ENCODE measurements around the gene PLSCR2. TPM values are rescaled to one million over a fixed set of nuclear protein-coding genes. Genes with fewer than 3 reads are reported as not detected.

PLSCR2 gene
- total and polyA plus RNA-seq, 2 of the 8 experiments (the other 6 are each of a cell fraction or from before 2014, with no cell fraction given) = not detected

GRCh38 chr3:146468671-146469149, 651 bp downstream of the PLSCR2 start:
- Histone ChIP-seq H3K4ac (replicated peaks; ENCODE audit: insufficient read length, low read depth, low read length) (no peak overlapping the region), H3K79me2 (ENCODE audit: control insufficient read depth in 1 of 2, insufficient read depth in 2 of 2, low read length in 2 of 2) (no peaks in the 10 kb centered on the region), H3K23ac (ENCODE audit: insufficient read length) (no peak overlapping the region), H4K8ac (ENCODE audit: extremely low read depth, insufficient read depth, low read length) (no peak overlapping the region; the same call in 1 of the 2 replicates), H3K14ac (ENCODE audit: insufficient read length) (no peak overlapping the region), H4K5ac (ENCODE audit: insufficient read length, low read depth, low read length) (no peak overlapping the region), H3K4me1 (replicated peaks in 1 of 4; ENCODE audit: control insufficient read depth in 3 of 4, insufficient read depth in 4 of 4, low read length in 3 of 4) (peaks cover 0 to 3% (median 0%) of the 10 kb centered on the region in 4 experiments; a peak in 1 of 7 replicates), H3K27ac (ENCODE audit: low read depth, low read length) (no peak overlapping the region), H2BK20ac (ENCODE audit: low read length) (no peak overlapping the region), H3K27me3 (replicated peaks in 1 of 4; ENCODE audit: control insufficient read depth in 3 of 4, extremely low read depth in 1 of 4, insufficient read depth in 3 of 4, low read length in 3 of 4) (no peaks in the 10 kb centered on the region), H3K4me3 (ENCODE audit: extremely low read depth in 1 of 4, insufficient read depth in 2 of 4, low read depth in 3 of 4, low read length in 4 of 4) (peak overlapping the region in 2 of 4 experiments; percentile 65 to 73; a peak in 2 of 8 replicates), H3K9ac (replicated peaks in 1 of 4; ENCODE audit: extremely low read depth in 1 of 4, low read depth in 3 of 4, low read length in 3 of 4) (no peak overlapping the region; a peak in 1 of 7 replicates), H3K9me3 (ENCODE audit: insufficient read depth in 2 of 2, low read depth in 1 of 2, low read length in 1 of 2) (no peaks in the 10 kb centered on the region), H2BK12ac (ENCODE audit: low read depth, low read length) (no peak overlapping the region), H3K4me2 (ENCODE audit: insufficient read depth in 1 of 2, low read depth in 2 of 2, low read length in 2 of 2) (peak overlapping the region; percentile 72 to 88), H3K36me3 (ENCODE audit: control insufficient read depth in 2 of 4, insufficient read depth in 4 of 4, low read length in 3 of 4) (no peaks in the 10 kb centered on the region), H2BK5ac (ENCODE audit: low read depth, low read length) (no peak overlapping the region), H2AK5ac (ENCODE audit: low read depth, low read length) (no peak overlapping the region), H2BK15ac (ENCODE audit: low read length) (no peak overlapping the region), H4K91ac (replicated peaks; ENCODE audit: insufficient read length, low read length) (no peak overlapping the region), H2BK120ac (replicated peaks; ENCODE audit: low read depth, low read length) (no peak overlapping the region), H3K23me2 (ENCODE audit: low read depth, low read length) (no peaks in the 10 kb centered on the region), H2AFZ (ENCODE audit: low read length) (0 out of 2 replicates have a peak overlapping the region, but pooled peaks have one; percentile 84), H3K79me1 (ENCODE audit: low read depth, low read length) (no peaks in the 10 kb centered on the region), H4K20me1 (replicated peaks in 1 of 2; ENCODE audit: control insufficient read depth in 1 of 2, insufficient read depth in 2 of 2, low read length in 2 of 2) (no peaks in the 10 kb centered on the region), H3K56ac (replicated peaks; ENCODE audit: insufficient read length, low read depth, low read length) (no peak overlapping the region), H3K18ac (ENCODE audit: extremely low read depth, low read length) (no peak overlapping the region)
- WGBS, 2 experiments (ENCODE audit: extremely low coverage in 1 of 2, insufficient coverage in 1 of 2, insufficient read length in 1 of 2, insufficient replicate concordance in 2 of 2, low coverage in 1 of 2, low lambda C conversion rate in 2 of 2, missing lambda C conversion rate in 1 of 2) = 79% methylated on average over 10 of the region's 10 CpGs; no CpG with 5 or more reads in 1 of the 2 experiments
- no peak for DNase-seq (ENCODE audit: low read depth in 1 of 2, low spot score in 2 of 2)
- CTCF ChIA-PET (ENCODE audit: partially characterized antibody) = interaction anchor here (0.8 to 1.6 kb wide), 4 partner anchors 21 to 892 kb away, joined by 3 to 5 read pairs (median 3); no protein-coding TSS in a partner anchor
- POLR2A ChIA-PET (ENCODE audit: partially characterized antibody) = interaction anchor here (0.6 to 1.8 kb wide), 5 partner anchors 25 to 82 kb away, joined by 3 to 6 read pairs (median 3); partner anchors contain the start of gene PLSCR1
- FAIRE-seq = no peak
- no peak for TF ChIP-seq ASH2L (IDR thresholded peaks at IDR 0.05; ENCODE audit: low read length)
- TF ChIP-seq CTBP2 (IDR thresholded peaks at IDR 0.05; ENCODE audit: borderline replicate concordance, insufficient read depth, insufficient read length, low read length) = no peak
- no peak for TF ChIP-seq TAF1 (IDR thresholded peaks at IDR 0.05; ENCODE audit: low read depth, low read length)
- TF ChIP-seq TBP (IDR thresholded peaks at IDR 0.05; ENCODE audit: low read depth, low read length) = no peak
- no peak for TF ChIP-seq GTF2F1 (IDR thresholded peaks at IDR 0.05; ENCODE audit: borderline replicate concordance, low read depth, low read length)
- no peak for TF ChIP-seq MAX (IDR thresholded peaks at IDR 0.05)
- no peak for TF ChIP-seq CEBPB (IDR thresholded peaks at IDR 0.05; ENCODE audit: low read depth, low read length)
- TF ChIP-seq E2F6 (IDR thresholded peaks at IDR 0.05) = no peak
- TF ChIP-seq SAP30 (IDR thresholded peaks at IDR 0.05; ENCODE audit: insufficient read depth, insufficient replicate concordance, low read length) = no peak
- no peak for TF ChIP-seq TEAD4 (IDR thresholded peaks at IDR 0.05; ENCODE audit: low read depth, low read length)
- TF ChIP-seq NRF1 (IDR thresholded peaks at IDR 0.05; ENCODE audit: low read depth, low read length) = no peak
- no peak for TF ChIP-seq SRF (IDR thresholded peaks at IDR 0.05; ENCODE audit: low read depth, low read length)
- TF ChIP-seq BCL11A (IDR thresholded peaks at IDR 0.05; ENCODE audit: low read depth in 2 of 2, low read length in 2 of 2) = no peak
